ENCODE data around the gene NUP85.

Gene NUP85

DNA sequence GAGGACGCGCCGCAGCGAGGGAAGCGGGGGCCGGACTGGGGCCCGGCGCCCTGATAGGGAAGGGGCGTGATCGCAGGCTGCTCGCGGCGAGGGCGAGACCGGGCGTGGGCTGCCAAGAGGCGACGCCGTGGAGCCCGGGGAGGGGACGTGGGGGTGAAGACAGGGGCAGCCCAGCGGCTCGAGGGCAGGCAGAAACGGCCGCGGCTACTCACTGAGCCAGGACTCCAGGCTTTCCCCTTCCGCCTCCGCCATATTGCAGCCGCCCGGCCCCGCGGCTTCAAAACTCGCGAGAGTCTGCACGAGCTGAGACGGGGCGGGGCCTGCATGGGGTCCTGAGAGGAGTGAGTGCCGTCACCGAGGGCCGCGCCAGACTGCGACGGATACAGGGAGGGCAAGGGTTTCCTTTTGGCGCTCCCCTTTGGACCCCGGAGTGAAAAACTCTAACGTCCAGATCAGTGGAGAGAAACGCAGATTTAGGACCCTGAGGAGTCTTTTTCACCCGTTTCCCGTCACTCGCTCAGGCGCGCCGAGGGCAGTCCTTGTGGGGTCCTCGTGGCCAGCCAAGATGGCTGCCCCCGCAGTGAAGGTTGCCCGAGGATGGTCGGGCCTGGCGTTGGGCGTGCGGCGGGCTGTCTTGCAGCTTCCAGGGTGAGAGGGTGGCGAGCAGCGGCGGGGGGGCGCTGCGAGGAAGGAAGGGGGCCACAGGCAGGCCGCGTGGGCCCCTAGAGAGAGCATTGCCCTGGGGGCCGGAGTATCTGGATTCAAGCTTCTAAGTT is 56.0 kb downstream of the NUP85 start, which contains the start of the genes GGA3 and MRPS7:
Gene GGA3 (minus strand): TSS at position 271 of the 776 bp plus-strand sequence. CDS start 19 bp downstream, at position 252.
Gene MRPS7 (plus strand): TSS at position 544 of the 776 bp plus-strand sequence. CDS start 22 bp downstream, at position 566.
- H3K9me3 ChIP-seq (ENCODE audit: control insufficient read depth, low read length): no peaks in the 10 kb centered on the region
- peak; percentile 99 for DNase-seq (ENCODE audit: low read depth)
- H3K36me3 ChIP-seq (ENCODE audit: control insufficient read depth, insufficient read depth, low read length, severe bottlenecking): peaks cover 26% of the 10 kb centered on the region
- peak within 1 kb of the TSS; percentile 98 for H3K4me3 ChIP-seq (ENCODE audit: low read length)
- H3K9ac ChIP-seq (ENCODE audit: low read length): peak within 1 kb of the TSS; percentile 99
- H3K27me3 ChIP-seq (replicated peaks; ENCODE audit: control insufficient read depth, insufficient read depth, low read length): no peaks in the 10 kb centered on the region
- peaks cover 29% of the 10 kb centered on the region for H3K4me1 ChIP-seq (ENCODE audit: control insufficient read depth, insufficient read depth, low read length)

DNA sequence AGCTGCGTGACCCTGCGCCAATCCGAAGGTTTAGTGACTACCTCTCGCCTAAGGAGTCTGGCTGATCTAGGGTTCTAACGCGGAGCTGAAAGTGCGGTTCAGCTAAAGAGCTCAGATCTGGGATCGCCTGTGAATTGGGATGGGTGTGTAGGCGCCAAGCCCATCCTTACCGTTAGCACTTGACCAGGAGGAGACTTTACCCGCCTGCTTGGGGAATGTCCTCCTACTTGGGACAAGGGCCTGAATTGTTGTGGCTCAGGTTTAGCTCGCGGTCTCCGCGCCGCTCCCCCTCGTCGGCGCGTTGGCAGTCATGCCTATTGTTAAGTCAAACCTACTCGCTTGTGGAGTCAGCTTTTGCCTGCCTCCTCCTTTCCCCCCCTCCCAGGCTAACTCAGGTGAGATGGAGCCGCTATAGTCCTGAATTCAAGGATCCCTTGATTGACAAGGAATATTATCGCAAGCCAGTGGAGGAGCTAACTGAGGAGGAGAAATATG is 56.7 kb downstream of the NUP85 start:
- Histone ChIP-seq H3K4me1 (ENCODE audit: control insufficient read depth, insufficient read depth, low read length) (peaks cover 31% of the 10 kb centered on the region), H3K27me3 (replicated peaks; ENCODE audit: control insufficient read depth, insufficient read depth, low read length) (no peaks in the 10 kb centered on the region), H3K9ac (ENCODE audit: low read length) (peak overlapping the region; percentile 99)

DNA sequence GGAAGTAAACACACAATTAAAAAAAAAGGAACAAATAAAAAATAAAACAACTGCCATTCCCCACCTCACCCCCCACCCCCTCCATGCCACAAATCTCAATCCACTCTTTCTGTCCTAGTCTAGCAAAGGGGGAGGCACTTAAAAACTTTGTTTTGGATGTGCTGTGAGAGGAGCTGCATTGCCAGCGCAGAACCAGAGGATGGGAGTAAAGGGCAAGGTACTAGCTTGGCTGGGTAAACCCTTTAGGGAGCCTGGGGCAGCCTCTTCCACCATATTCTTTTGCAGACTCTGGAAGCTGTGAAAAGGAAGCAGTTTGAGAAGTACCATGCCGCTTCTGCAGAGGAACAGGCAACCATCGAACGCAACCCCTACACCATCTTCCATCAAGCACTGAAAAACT is 57.6 kb downstream of the NUP85 start:
- H3K36me3 ChIP-seq (ENCODE audit: control insufficient read depth, insufficient read depth, low read length, severe bottlenecking): peaks cover 31% of the 10 kb centered on the region
- H3K9me3 ChIP-seq (ENCODE audit: control insufficient read depth, low read length): no peaks in the 10 kb centered on the region
- H3K4me3 ChIP-seq (ENCODE audit: low read length): no peak overlapping the region
- DNase-seq (ENCODE audit: low read depth): no peak
- H3K9ac ChIP-seq (ENCODE audit: low read length): peak overlapping the region; percentile 99
- H3K4me1 ChIP-seq (ENCODE audit: control insufficient read depth, insufficient read depth, low read length): peaks cover 34% of the 10 kb centered on the region
- H3K27me3 ChIP-seq (replicated peaks; ENCODE audit: control insufficient read depth, insufficient read depth, low read length): no peaks in the 10 kb centered on the region

More for the DNA sequence above, 56.7 kb downstream of the NUP85 start:
- H3K4me3 ChIP-seq (ENCODE audit: low read length): peak overlapping the region; percentile 98
- no peaks in the 10 kb centered on the region for H3K9me3 ChIP-seq (ENCODE audit: control insufficient read depth, low read length)
- no peak for DNase-seq (ENCODE audit: low read depth)
- peaks cover 31% of the 10 kb centered on the region for H3K36me3 ChIP-seq (ENCODE audit: control insufficient read depth, insufficient read depth, low read length, severe bottlenecking)

DNA sequence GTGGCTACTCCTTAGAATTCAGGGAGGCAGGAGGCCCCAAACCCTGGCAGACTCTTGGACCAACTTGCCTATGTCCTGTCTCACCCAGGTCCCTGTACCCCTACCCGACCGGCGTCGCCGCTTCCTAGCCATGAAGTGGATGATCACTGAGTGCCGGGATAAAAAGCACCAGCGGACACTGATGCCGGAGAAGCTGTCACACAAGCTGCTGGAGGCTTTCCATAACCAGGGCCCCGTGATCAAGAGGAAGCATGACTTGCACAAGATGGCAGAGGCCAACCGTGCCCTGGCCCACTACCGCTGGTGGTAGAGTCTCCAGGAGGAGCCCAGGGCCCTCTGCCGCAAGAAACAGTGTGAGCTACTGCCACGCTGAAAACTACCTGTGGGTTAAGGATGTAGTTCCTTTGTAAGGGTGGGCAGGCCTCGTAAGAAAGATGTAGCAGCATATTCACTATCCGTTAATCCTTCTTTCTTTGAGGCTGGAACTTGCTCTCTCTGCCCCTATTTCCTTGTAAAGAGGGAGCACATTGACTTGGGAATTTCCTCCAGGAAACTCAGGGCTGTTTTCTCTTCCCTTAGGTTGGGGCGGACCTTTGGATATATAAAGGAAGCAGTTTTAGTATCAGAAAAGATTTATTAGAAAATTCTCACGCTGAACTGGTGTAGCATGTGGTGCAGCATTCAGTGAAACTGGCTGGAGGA is 60.3 kb downstream of the NUP85 start:
- Histone ChIP-seq H3K36me3 (ENCODE audit: control insufficient read depth, insufficient read depth, low read length, severe bottlenecking) (peaks cover 31% of the 10 kb centered on the region), H3K9ac (ENCODE audit: low read length) (no peak overlapping the region)
- DNase-seq (ENCODE audit: low read depth): no peak

DNA sequence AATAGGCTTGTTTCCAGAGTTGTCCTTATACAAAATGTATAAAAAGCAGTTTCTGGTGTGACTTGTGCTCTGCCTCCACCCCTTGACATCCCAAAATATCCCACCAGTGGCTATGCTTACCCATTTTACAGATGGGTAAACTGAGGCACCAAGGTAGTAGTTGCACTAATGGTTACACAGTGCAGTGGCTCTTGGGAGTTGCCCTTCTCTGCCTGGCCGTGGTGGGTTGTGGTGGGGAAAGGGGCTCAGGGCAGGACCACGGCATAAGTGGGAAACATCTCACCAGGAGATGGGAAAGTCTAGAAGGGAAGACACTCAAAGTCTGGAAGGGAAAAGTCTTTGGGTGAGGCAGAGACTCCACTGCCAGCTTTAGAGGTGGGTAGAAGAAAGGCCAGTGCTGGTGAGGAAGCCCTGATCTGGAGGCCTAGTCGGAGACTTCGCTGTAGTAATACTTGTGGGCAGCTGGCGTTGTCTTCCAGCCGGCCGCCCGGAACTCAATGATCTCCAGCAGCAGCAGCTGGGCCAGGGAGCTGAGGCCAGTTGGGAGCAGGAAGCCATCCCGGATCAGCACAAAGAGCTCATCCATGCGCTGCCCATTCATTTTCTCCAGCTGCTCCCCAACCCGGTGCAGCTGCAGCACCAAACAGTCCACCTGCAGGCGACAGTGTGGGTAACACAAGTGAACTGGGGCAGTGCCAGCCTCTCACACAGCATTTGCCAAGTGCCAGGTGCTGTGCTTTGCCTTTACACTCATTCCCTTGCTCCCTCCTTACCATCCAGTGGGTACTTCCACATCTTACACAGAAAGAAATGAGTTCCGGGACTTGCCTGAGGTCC is 61.1 kb downstream of the NUP85 start:
- Histone ChIP-seq H3K4me1 (ENCODE audit: control insufficient read depth, insufficient read depth, low read length) (peaks cover 26% of the 10 kb centered on the region), H3K27me3 (replicated peaks; ENCODE audit: control insufficient read depth, insufficient read depth, low read length) (no peaks in the 10 kb centered on the region), H3K4me3 (ENCODE audit: low read length) (no peak overlapping the region), H3K36me3 (ENCODE audit: control insufficient read depth, insufficient read depth, low read length, severe bottlenecking) (peaks cover 31% of the 10 kb centered on the region), H3K9me3 (ENCODE audit: control insufficient read depth, low read length) (no peaks in the 10 kb centered on the region), H3K9ac (ENCODE audit: low read length) (no peak overlapping the region)
- no peak for DNase-seq (ENCODE audit: low read depth)

More for the DNA sequence above, 60.3 kb downstream of the NUP85 start:
- H3K27me3 ChIP-seq (replicated peaks; ENCODE audit: control insufficient read depth, insufficient read depth, low read length): no peaks in the 10 kb centered on the region
- H3K4me1 ChIP-seq (ENCODE audit: control insufficient read depth, insufficient read depth, low read length): peaks cover 25% of the 10 kb centered on the region
- H3K9me3 ChIP-seq (ENCODE audit: control insufficient read depth, low read length): no peaks in the 10 kb centered on the region
- no peak overlapping the region for H3K4me3 ChIP-seq (ENCODE audit: low read length)

DNA sequence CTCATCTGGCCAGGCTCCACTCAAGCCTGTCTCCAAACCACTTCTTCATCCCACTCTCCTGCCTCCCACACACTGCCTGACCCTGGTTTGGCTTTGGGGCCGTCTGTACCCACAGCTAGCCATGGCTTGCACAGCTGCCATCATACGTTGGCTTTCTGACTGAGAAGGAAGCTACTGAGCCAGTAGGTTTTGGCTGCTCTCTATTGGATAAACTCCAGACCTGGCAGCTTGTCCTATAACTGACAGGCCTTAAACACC is 61.6 kb downstream of the NUP85 start:
- no peaks in the 10 kb centered on the region for H3K27me3 ChIP-seq (replicated peaks; ENCODE audit: control insufficient read depth, insufficient read depth, low read length)
- no peak overlapping the region for H3K9ac ChIP-seq (ENCODE audit: low read length)
- H3K36me3 ChIP-seq (ENCODE audit: control insufficient read depth, insufficient read depth, low read length, severe bottlenecking): peaks cover 31% of the 10 kb centered on the region
- H3K4me1 ChIP-seq (ENCODE audit: control insufficient read depth, insufficient read depth, low read length): peaks cover 32% of the 10 kb centered on the region
- no peaks in the 10 kb centered on the region for H3K9me3 ChIP-seq (ENCODE audit: control insufficient read depth, low read length)
- no peak for DNase-seq (ENCODE audit: low read depth)
- no peak overlapping the region for H3K4me3 ChIP-seq (ENCODE audit: low read length)

DNA sequence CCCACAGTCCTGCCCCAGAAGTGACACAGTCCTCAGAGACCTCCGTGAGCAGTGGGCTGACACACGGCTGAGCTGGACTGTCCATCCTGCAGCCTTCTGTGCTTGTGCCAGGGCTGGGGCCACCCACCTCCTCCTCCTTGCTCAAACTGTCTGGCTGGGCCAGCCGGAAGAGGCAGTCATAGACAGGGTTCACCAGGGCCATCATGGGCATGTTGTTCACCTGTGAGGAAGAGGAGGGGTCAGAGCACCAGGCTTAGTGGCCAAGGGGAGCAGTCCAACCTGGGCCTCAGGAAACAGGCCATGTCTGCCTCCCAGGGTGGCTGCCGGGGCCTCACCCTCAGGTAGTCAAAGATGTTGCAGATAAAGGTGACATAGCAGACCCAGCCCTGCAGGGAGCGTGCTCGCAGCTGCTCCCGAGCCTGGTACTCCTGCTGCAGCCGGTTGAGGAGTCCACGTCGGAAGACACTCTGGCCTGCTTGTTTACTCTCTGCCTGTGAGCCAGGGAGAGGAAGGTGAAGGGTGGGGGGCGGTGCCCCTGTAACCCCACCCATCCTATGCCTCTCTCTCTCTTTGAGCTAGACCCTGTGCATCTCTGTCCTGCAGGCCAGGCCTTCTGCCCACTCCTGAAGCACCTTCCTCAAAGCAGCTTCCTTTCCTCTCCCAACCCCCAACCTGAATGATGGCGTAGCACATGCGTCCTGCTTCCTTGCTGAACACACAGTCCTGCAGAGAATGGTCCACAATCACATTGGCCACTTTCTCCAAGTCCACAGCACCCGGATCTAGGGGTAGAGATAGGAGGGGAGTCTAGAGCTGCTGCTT is 62.1 kb downstream of the NUP85 start:
- Histone ChIP-seq H3K9me3 (ENCODE audit: control insufficient read depth, low read length) (no peaks in the 10 kb centered on the region), H3K4me3 (ENCODE audit: low read length) (no peak overlapping the region), H3K9ac (ENCODE audit: low read length) (no peak overlapping the region), H3K4me1 (ENCODE audit: control insufficient read depth, insufficient read depth, low read length) (peaks cover 32% of the 10 kb centered on the region), H3K27me3 (replicated peaks; ENCODE audit: control insufficient read depth, insufficient read depth, low read length) (no peaks in the 10 kb centered on the region), H3K36me3 (ENCODE audit: control insufficient read depth, insufficient read depth, low read length, severe bottlenecking) (peaks cover 31% of the 10 kb centered on the region)
- DNase-seq (ENCODE audit: low read depth): no peak

DNA sequence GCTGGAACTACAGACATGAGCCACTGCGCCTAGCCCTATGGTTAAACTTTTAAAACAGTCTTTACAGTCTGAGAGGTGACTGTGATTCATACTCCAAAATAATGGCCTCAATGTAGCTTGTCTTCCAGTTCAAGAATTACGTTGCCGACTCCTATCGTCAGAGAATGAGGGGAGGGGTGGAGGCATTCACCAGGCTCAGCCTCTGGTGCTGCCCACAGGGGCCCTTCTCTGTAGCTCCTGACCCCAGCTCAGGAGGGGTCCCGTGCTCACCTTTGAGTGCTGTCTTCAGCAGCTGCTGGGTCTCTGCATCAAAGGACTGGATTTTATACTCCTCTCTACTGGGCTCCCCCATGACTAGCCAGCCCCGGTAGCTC is 64.4 kb downstream of the NUP85 start:
- no peaks in the 10 kb centered on the region for H3K27me3 ChIP-seq (replicated peaks; ENCODE audit: control insufficient read depth, insufficient read depth, low read length)
- H3K4me3 ChIP-seq (ENCODE audit: low read length): peak overlapping the region; percentile 86
- peak overlapping the region; percentile 89 for H3K9ac ChIP-seq (ENCODE audit: low read length)
- DNase-seq (ENCODE audit: low read depth): no peak
- H3K36me3 ChIP-seq (ENCODE audit: control insufficient read depth, insufficient read depth, low read length, severe bottlenecking): peaks cover 20% of the 10 kb centered on the region
- no peaks in the 10 kb centered on the region for H3K9me3 ChIP-seq (ENCODE audit: control insufficient read depth, low read length)
- H3K4me1 ChIP-seq (ENCODE audit: control insufficient read depth, insufficient read depth, low read length): peaks cover 44% of the 10 kb centered on the region

DNA sequence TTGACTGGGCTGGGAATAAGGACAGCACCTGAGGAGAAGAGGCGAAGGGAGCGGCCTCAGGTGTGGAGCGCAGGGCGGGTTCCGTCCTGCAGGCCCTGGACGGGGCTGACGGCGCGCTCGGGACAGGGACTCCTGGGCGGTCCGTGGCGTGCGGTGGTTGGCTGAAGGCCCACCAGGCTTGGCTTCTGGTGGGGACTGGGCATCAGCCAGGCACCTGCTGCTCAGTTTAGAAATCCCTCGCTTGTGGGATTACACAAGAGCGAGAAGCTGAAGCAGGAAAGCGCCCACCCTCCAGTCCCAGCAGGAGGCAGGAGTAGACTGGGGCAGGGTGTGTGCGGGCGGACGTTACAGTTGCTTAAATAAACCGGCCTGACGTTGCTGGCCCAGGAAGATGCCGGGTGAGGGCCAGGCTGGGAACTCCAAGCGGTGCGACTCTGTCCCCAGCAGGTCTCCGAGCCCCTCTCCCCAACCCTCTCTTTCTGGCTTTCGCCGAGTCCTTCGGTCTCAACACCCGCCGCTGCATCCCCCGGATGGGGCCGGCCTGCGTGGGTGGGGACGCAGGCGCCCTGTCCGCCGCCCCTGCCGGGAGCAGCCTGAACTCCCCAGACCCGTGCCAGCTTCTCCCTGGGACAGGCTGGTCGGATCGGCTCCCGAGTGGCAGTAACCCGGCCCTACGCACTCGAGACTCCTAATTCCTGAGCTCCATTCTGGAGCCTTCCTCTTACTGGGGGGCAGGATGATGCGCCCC is 64.9 kb downstream of the NUP85 start:
- H3K27me3 ChIP-seq (replicated peaks; ENCODE audit: control insufficient read depth, insufficient read depth, low read length): no peaks in the 10 kb centered on the region
- H3K36me3 ChIP-seq (ENCODE audit: control insufficient read depth, insufficient read depth, low read length, severe bottlenecking): peaks cover 16% of the 10 kb centered on the region
- peak overlapping the region; percentile 89 for H3K9ac ChIP-seq (ENCODE audit: low read length)
- DNase-seq (ENCODE audit: low read depth): peak; percentile 86
- H3K9me3 ChIP-seq (ENCODE audit: control insufficient read depth, low read length): no peaks in the 10 kb centered on the region
- peak overlapping the region; percentile 86 for H3K4me3 ChIP-seq (ENCODE audit: low read length)
- H3K4me1 ChIP-seq (ENCODE audit: control insufficient read depth, insufficient read depth, low read length): peaks cover 44% of the 10 kb centered on the region

DNA sequence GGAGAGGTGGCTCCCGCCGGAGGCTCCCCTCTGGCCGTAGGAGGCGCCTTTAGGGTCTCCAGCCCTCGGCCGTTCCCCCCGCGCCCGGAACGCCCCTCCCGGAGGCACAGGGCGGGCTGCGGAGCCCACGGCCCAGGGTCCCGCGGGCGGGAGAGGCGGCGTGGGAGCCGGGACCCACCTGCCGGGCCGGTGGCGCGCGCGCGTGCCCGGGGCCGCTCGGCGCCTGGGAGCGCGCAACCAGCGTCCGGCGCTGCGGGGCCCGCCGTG is 65.4 kb downstream of the NUP85 start, which contains the start of gene MIF4GD:
Gene MIF4GD (minus strand): TSS at position 266 of the 267 bp plus-strand sequence. CDS start 1,036 bp downstream, outside the sequence.
- DNase-seq (ENCODE audit: low read depth): no peak
- Histone ChIP-seq H3K36me3 (ENCODE audit: control insufficient read depth, insufficient read depth, low read length, severe bottlenecking) (peaks cover 11% of the 10 kb centered on the region), H3K9ac (ENCODE audit: low read length) (peak within 1 kb of the TSS; percentile 89), H3K4me3 (ENCODE audit: low read length) (peak within 1 kb of the TSS; percentile 86), H3K9me3 (ENCODE audit: control insufficient read depth, low read length) (no peaks in the 10 kb centered on the region), H3K4me1 (ENCODE audit: control insufficient read depth, insufficient read depth, low read length) (peaks cover 44% of the 10 kb centered on the region), H3K27me3 (replicated peaks; ENCODE audit: control insufficient read depth, insufficient read depth, low read length) (no peaks in the 10 kb centered on the region)
